ENCODE results near the gene EPG5.

EPG5 gene

GRCh38 chr18:45926085-45926484 is 41.0 kb downstream of the EPG5 start:
- H3K4me1 ChIP-seq (ENCODE audit: insufficient read depth, low read length), result no peaks in the 10 kb centered on the region
- H3K36me3 ChIP-seq (ENCODE audit: insufficient read depth, low read length), result peaks cover 4% of the 10 kb centered on the region
- no peaks in the 10 kb centered on the region for H3K9me3 ChIP-seq (ENCODE audit: control insufficient read depth, insufficient read depth, low read length)
- H3K9ac ChIP-seq (ENCODE audit: low read depth, low read length), result no peak overlapping the region

- no peaks in the 10 kb centered on the region for H3K4me1 ChIP-seq (ENCODE audit: insufficient read depth, low read length)
- no peak overlapping the region for H3K9ac ChIP-seq (ENCODE audit: low read depth, low read length)
- H3K9me3 ChIP-seq (ENCODE audit: control insufficient read depth, insufficient read depth, low read length), result no peaks in the 10 kb centered on the region
- peaks cover 5% of the 10 kb centered on the region for H3K36me3 ChIP-seq (ENCODE audit: insufficient read depth, low read length)
These were observed 44.0 kb downstream of the EPG5 start for GRCh38 chr18:45923138-45923537.

DNA sequence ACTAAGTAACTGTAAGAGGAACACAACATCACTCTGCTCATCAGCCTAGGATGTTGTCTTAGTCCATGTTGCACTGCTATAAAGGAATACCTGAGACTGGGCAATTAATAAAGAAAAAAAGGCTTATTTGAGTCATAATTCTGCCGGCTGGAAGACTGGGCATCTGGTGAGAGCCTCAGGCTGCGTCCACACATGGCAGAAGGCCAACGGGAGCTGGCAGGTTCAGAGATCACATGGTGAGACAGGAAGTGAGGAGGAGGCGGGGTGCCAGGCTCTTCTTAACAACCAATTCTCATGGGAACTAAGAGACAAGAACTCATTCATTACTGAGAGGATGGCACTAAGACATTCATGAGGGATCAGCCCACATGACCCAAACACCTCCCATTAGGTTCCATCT is 46.8 kb downstream of the EPG5 start:
- no peaks in the 10 kb centered on the region for H3K9me3 ChIP-seq (ENCODE audit: control insufficient read depth, insufficient read depth, low read length)
- H3K36me3 ChIP-seq (ENCODE audit: insufficient read depth, low read length), result peaks cover 14% of the 10 kb centered on the region
- no peaks in the 10 kb centered on the region for H3K4me1 ChIP-seq (ENCODE audit: insufficient read depth, low read length)
- no peak overlapping the region for H3K9ac ChIP-seq (ENCODE audit: low read depth, low read length)

DNA sequence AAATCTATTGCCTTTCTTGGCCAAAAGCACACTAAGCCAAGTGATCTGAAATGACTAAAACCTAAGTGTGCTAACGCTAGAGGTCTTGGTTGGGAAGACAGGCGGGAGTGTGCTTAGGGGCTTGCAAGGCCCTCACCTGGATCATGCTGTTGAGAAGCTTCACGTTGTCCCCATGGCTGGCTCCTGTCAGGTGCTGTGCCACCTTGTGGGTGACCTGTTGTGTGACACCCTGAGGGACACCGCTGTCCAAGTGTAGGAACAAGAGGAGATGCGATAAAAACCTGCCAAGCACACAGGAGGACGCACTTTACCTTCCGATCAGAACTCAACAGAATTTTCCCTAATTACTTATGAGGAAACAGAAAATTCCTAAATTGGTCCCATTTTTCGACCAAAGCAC is 50.8 kb downstream of the EPG5 start:
- H3K36me3 ChIP-seq (ENCODE audit: insufficient read depth, low read length), result peaks cover 20% of the 10 kb centered on the region

DNA sequence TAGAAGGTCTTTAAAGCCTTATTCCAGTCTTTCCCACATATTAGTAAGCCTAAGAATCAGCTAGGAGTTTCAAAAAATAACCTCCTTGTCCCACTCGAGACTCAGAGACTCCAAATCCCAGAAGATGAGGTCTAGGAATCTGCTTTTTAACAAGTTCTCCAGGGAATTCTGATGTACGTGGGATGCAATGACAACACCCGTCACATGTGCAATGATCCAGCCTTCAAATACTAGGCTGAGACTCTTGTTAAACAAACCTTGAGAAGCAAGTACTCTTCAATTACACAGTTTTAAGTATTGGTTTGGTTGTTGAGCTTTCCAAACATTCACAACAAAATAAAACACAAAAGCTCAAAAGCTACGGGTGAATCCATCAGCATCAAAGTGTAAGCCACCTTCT is 53.9 kb downstream of the EPG5 start:
- Histone ChIP-seq H3K4me1 (ENCODE audit: insufficient read depth, low read length) (no peaks in the 10 kb centered on the region), H3K9me3 (ENCODE audit: control insufficient read depth, insufficient read depth, low read length) (no peaks in the 10 kb centered on the region), H3K36me3 (ENCODE audit: insufficient read depth, low read length) (peaks cover 24% of the 10 kb centered on the region), H3K9ac (ENCODE audit: low read depth, low read length) (no peak overlapping the region)

More for the DNA sequence above, 50.8 kb downstream of the EPG5 start:
- H3K9me3 ChIP-seq (ENCODE audit: control insufficient read depth, insufficient read depth, low read length), result no peaks in the 10 kb centered on the region
- no peak overlapping the region for H3K9ac ChIP-seq (ENCODE audit: low read depth, low read length)
- no peaks in the 10 kb centered on the region for H3K4me1 ChIP-seq (ENCODE audit: insufficient read depth, low read length)

- H3K9ac ChIP-seq (ENCODE audit: low read depth, low read length), result no peak overlapping the region
- no peaks in the 10 kb centered on the region for H3K4me1 ChIP-seq (ENCODE audit: insufficient read depth, low read length)
- H3K9me3 ChIP-seq (ENCODE audit: control insufficient read depth, insufficient read depth, low read length), result no peaks in the 10 kb centered on the region
- H3K36me3 ChIP-seq (ENCODE audit: insufficient read depth, low read length), result peaks cover 19% of the 10 kb centered on the region
These were observed 56.6 kb downstream of the EPG5 start for GRCh38 chr18:45910405-45911023.

DNA sequence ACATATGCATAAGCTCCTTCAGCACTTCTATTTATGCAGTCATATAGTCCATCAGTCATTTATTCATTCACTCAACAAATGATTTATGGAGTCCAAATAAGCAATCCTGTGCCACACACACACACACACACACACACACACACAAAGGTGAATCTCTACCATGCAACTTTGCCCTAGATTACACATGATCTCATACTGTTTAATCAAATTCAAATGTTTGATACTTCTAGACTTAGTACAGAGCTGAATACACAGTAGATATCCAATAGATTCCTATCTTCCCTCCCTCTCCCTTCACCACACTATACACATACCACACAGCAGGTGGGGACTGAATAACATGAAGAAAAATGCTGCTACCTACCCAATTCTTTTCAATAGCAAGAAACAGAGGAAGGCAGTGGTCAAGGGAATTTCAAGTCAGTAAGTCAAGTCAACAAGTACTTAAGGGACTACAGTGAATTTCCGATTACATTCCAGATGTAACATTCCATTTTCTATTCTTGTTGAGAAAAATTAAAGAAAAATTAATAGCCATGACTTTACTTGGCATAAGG is 65.4 kb downstream of the EPG5 start:
- H3K9ac ChIP-seq (ENCODE audit: low read depth, low read length), result no peak overlapping the region
- no peaks in the 10 kb centered on the region for H3K9me3 ChIP-seq (ENCODE audit: control insufficient read depth, insufficient read depth, low read length)
- peaks cover 4% of the 10 kb centered on the region for H3K36me3 ChIP-seq (ENCODE audit: insufficient read depth, low read length)
- no peaks in the 10 kb centered on the region for H3K4me1 ChIP-seq (ENCODE audit: insufficient read depth, low read length)

- no peaks in the 10 kb centered on the region for H3K9me3 ChIP-seq (ENCODE audit: control insufficient read depth, insufficient read depth, low read length)
- H3K36me3 ChIP-seq (ENCODE audit: insufficient read depth, low read length), result no peaks in the 10 kb centered on the region; the same call in 1 of the 2 replicates
- H3K4me1 ChIP-seq (ENCODE audit: insufficient read depth, low read length), result no peaks in the 10 kb centered on the region
- no peak overlapping the region for H3K9ac ChIP-seq (ENCODE audit: low read depth, low read length)
These were observed 66.5 kb downstream of the EPG5 start for GRCh38 chr18:45900623-45901022.

DNA sequence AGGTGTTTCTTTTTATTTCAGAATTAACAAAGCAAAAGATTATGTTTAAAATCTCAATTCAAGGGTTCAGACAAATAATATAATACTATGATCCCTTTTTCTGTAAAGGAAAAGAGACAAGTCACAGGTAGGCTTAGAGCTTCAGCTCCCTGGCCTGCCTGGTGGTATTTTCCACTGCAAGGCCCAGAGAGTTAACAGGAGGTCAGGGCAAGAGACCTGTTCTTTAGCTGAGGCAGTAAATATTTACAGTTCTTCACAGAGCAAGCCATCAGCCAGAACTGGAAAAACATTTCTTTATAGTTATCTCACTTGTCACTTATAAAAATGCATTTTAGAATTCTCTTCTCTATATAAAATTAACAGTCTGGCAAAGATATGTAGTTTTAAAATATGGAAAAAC is 70.1 kb downstream of the EPG5 start:
- Histone ChIP-seq H3K4me1 (ENCODE audit: insufficient read depth, low read length) (no peaks in the 10 kb centered on the region), H3K36me3 (ENCODE audit: insufficient read depth, low read length) (no peaks in the 10 kb centered on the region; the same call in 1 of the 2 replicates), H3K9ac (ENCODE audit: low read depth, low read length) (no peak overlapping the region), H3K9me3 (ENCODE audit: control insufficient read depth, insufficient read depth, low read length) (no peaks in the 10 kb centered on the region)

DNA sequence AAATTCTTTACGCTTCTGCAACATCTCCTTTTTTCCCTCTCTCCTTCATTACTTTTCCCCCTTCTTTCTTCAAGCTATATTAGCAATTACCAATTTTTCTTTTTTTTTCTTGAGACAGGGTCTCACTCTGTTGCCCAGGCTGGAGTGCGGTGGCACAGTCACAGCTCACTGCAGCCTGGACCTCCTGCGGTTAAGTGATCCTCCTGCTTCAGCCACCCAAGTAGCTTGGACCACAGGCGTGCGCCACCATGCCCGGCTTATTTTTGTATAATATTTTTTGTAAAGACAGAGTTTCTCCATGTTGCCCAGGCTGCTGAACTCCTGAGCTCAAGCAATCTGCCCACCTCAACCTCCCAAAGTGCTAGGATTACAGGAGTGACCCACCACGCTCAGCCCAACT is 70.7 kb downstream of the EPG5 start:
- Histone ChIP-seq H3K9ac (ENCODE audit: low read depth, low read length) (no peak overlapping the region), H3K9me3 (ENCODE audit: control insufficient read depth, insufficient read depth, low read length) (no peaks in the 10 kb centered on the region), H3K4me1 (ENCODE audit: insufficient read depth, low read length) (no peaks in the 10 kb centered on the region), H3K36me3 (ENCODE audit: insufficient read depth, low read length) (no peaks in the 10 kb centered on the region; the same call in 1 of the 2 replicates)

DNA sequence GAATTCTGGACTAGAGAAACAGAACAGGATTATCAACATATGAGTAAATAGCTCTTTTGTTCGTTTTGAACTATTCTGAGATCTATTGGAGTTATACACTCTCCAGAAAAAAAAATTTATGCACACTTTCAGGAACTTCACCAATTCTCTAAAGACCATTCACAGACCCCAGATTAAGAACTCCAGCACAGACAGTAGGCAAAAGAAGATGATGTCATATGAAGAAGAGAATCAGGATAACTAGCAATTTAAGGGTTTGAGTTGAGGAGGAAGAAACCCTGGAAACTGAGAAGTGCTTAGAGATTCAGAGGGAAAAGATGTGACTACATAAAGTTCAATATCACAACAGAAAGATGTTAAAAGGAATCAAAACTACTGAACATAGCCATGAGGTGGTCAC is 71.8 kb downstream of the EPG5 start:
- Histone ChIP-seq H3K36me3 (ENCODE audit: insufficient read depth, low read length) (no peaks in the 10 kb centered on the region; the same call in 1 of the 2 replicates), H3K9ac (ENCODE audit: low read depth, low read length) (no peak overlapping the region), H3K9me3 (ENCODE audit: control insufficient read depth, insufficient read depth, low read length) (no peaks in the 10 kb centered on the region), H3K4me1 (ENCODE audit: insufficient read depth, low read length) (no peaks in the 10 kb centered on the region)

- H3K36me3 ChIP-seq (ENCODE audit: insufficient read depth, low read length), result no peaks in the 10 kb centered on the region; the same call in 1 of the 2 replicates
These were observed 72.3 kb downstream of the EPG5 start for GRCh38 chr18:45894818-45895217.

DNA sequence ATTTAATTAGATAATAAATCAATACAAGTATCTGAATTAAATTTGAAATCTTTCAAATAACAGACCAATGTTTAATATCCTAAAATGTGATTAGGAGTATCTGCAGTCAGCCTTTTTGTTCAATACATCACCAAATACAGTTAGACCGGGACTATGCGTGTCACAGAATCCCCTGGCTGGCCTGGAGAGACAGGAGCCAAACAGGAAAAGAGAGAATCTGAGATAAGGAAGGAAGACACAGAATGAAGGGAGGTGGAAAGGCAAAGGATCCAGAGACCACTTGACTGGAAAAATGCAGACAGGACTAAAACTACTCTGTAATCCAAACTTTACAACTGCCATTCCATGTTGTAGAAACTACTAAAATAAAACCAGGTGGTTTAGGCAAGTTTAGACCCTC is 75.3 kb downstream of the EPG5 start:
- H3K9me3 ChIP-seq (ENCODE audit: control insufficient read depth, insufficient read depth, low read length), result no peaks in the 10 kb centered on the region
- no peaks in the 10 kb centered on the region for H3K4me1 ChIP-seq (ENCODE audit: insufficient read depth, low read length)
- H3K36me3 ChIP-seq (ENCODE audit: insufficient read depth, low read length), result peaks cover 6% of the 10 kb centered on the region; the same call in 1 of the 2 replicates
- no peak overlapping the region for H3K9ac ChIP-seq (ENCODE audit: low read depth, low read length)

More at GRCh38 chr18:45894818-45895217, 72.3 kb downstream of the EPG5 start:
- H3K9ac ChIP-seq (ENCODE audit: low read depth, low read length), result no peak overlapping the region
- no peaks in the 10 kb centered on the region for H3K9me3 ChIP-seq (ENCODE audit: control insufficient read depth, insufficient read depth, low read length)
- no peaks in the 10 kb centered on the region for H3K4me1 ChIP-seq (ENCODE audit: insufficient read depth, low read length)

DNA sequence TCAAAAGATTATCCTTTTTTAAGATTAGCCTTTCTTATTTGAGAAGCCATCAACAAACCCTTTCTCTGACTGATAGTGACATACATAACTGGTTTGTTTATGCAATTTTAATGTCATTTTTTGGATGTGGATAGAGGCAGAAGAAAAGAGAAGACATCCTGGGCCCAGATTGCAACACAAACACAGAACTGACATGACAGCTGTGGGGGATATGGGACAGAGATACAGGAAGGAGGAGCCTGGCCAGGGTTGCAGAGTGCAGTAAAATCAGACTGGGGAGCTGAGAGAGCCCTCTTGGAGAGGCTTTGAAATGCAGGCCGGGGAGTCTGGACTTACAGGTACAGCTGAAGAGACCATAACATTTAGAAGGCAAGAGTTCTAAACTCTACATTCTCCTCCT is 76.5 kb downstream of the EPG5 start:
- Histone ChIP-seq H3K9me3 (ENCODE audit: control insufficient read depth, insufficient read depth, low read length) (no peaks in the 10 kb centered on the region), H3K4me1 (ENCODE audit: insufficient read depth, low read length) (no peaks in the 10 kb centered on the region), H3K9ac (ENCODE audit: low read depth, low read length) (no peak overlapping the region), H3K36me3 (ENCODE audit: insufficient read depth, low read length) (peaks cover 6% of the 10 kb centered on the region; the same call in 1 of the 2 replicates)

DNA sequence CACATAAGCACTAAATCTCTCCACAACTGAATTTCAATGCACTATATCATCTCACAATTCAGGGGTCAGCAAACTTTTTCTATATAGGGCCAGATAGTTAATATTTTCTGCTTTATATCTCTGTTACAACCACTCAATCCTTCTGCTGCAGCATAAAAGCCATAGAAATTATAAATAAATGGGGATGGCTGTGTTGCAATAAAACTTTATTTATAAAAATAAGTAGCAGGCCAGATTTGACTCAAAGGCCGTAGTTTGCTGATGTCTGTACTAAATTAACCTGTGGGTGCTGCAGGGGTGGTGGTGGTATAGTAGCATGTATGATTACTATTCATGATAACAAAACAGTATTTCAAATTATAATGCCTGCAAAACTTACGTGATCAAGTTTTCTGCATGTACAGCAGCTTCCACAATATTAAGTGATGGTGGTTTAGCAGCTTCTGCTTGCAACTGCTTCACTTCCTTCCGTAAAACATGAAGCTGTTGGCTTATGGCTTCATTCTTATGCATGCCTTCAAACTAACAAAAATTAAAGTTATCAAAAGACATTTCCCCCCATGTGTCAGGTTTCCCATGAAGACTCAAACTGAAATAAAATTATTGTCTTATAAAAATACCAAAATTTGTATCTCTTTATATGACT is 77.6 kb downstream of the EPG5 start:
- no peaks in the 10 kb centered on the region for H3K9me3 ChIP-seq (ENCODE audit: control insufficient read depth, insufficient read depth, low read length)
- no peak overlapping the region for H3K9ac ChIP-seq (ENCODE audit: low read depth, low read length)
- H3K4me1 ChIP-seq (ENCODE audit: insufficient read depth, low read length), result no peaks in the 10 kb centered on the region
- H3K36me3 ChIP-seq (ENCODE audit: insufficient read depth, low read length), result peaks cover 6% of the 10 kb centered on the region; the same call in 1 of the 2 replicates

Data from ES-I3 (cell line).